ENCODE measurements around the gene LPP. TPM values are rescaled to one million over a fixed set of nuclear protein-coding genes. Genes with fewer than 3 reads are reported as not detected.
A peak's percentile ranks its signal among the peaks of the same experiment; 100 is the strongest.

The LPP gene
- total RNA-seq, 3 donors from 2014 or later: 262 to 816 (median 325) TPM

GRCh38 chr3:188154809-188155574, 1.0 kb downstream of the LPP start:
- H3K9me3 ChIP-seq: no peaks in the 10 kb centered on the region
- no peak for DNase-seq
- ATAC-seq: no peak
- intact Hi-C loops (cut with DNase I, micrococcal nuclease): loop anchor here (10.0 kb wide), 2 partner anchors 60 to 410 kb away; partner anchors contain the start of gene BCL6 (in 1 of the 2)
- peaks cover 46% of the 10 kb centered on the region for H3K4me1 ChIP-seq (ENCODE audit: low read depth)
- no peaks in the 10 kb centered on the region for H3K36me3 ChIP-seq (ENCODE audit: low read depth)
- TF ChIP-seq CTCF (IDR thresholded peaks at IDR 0.05): no peak
- peak overlapping the region; percentile 74 for H3K4me3 ChIP-seq

GRCh38 chr3:188156056-188156455, 2.1 kb downstream of the LPP start:
- peaks cover 55% of the 10 kb centered on the region for H3K4me1 ChIP-seq (ENCODE audit: low read depth)
- ATAC-seq: no peak
- DNase-seq: no peak
- H3K36me3 ChIP-seq (ENCODE audit: low read depth): no peaks in the 10 kb centered on the region
- no peaks in the 10 kb centered on the region for H3K9me3 ChIP-seq
- TF ChIP-seq CTCF (IDR thresholded peaks at IDR 0.05): no peak
- intact Hi-C loops (cut with DNase I, micrococcal nuclease): loop anchor here (10.0 kb wide), 2 partner anchors 59 to 411 kb away; partner anchors contain the start of gene BCL6 (in 1 of the 2)
- no peak overlapping the region for H3K4me3 ChIP-seq

GRCh38 chr3:188157407-188157806, 3.5 kb downstream of the LPP start:
- DNase-seq (no peak), ATAC-seq (no peak)
- H3K4me3 ChIP-seq: no peak overlapping the region
- no peaks in the 10 kb centered on the region for H3K36me3 ChIP-seq (ENCODE audit: low read depth)
- no peaks in the 10 kb centered on the region for H3K9me3 ChIP-seq
- intact Hi-C loops (cut with DNase I, micrococcal nuclease): loop anchor here (10.0 kb wide), 2 partner anchors 57 to 413 kb away; partner anchors contain the start of gene BCL6 (in 1 of the 2)
- no peak for TF ChIP-seq CTCF (IDR thresholded peaks at IDR 0.05)
- H3K4me1 ChIP-seq (ENCODE audit: low read depth): peaks cover 67% of the 10 kb centered on the region

- intact Hi-C loops (cut with DNase I, micrococcal nuclease): loop anchor here (10.0 kb wide), 2 partner anchors 57 to 413 kb away; partner anchors contain the start of gene BCL6 (in 1 of the 2)
Observed at GRCh38 chr3:188157971-188158370, 4.0 kb downstream of the LPP start.

GRCh38 chr3:188158731-188159310, 4.9 kb downstream of the LPP start:
- ATAC-seq (peak; percentile 37), DNase-seq (no peak)
- no peaks in the 10 kb centered on the region for H3K9me3 ChIP-seq
- intact Hi-C loops (cut with DNase I, micrococcal nuclease): loop anchor here (10.0 kb wide), 2 partner anchors 56 to 414 kb away; partner anchors contain the start of gene BCL6 (in 1 of the 2)
- peaks cover 81% of the 10 kb centered on the region for H3K4me1 ChIP-seq (ENCODE audit: low read depth)
- no peaks in the 10 kb centered on the region for H3K36me3 ChIP-seq (ENCODE audit: low read depth)
- no peak for TF ChIP-seq CTCF (IDR thresholded peaks at IDR 0.05)
- no peak overlapping the region for H3K4me3 ChIP-seq

More at GRCh38 chr3:188157971-188158370, 4.0 kb downstream of the LPP start:
- DNase-seq: peak; percentile 60 to 82 (median 66)
- Histone ChIP-seq H3K9me3 (no peaks in the 10 kb centered on the region), H3K4me1 (ENCODE audit: low read depth) (peaks cover 73% of the 10 kb centered on the region), H3K4me3 (no peak overlapping the region), H3K36me3 (ENCODE audit: low read depth) (no peaks in the 10 kb centered on the region)
- TF ChIP-seq CTCF (IDR thresholded peaks at IDR 0.05): no peak
- ATAC-seq: peak; percentile 13
